Prostate gland (tissue), 2 donors: Measurements from ENCODE around the gene JMJD4.
A peak's percentile ranks its signal among the peaks of the same experiment; 100 is the strongest.

Experiments
- CTCF ChIP-seq, 4 experiments: fragments of 200-600 bp in 2 of 4; fragments of 450-650 bp in 2 of 4; sonication (generic) in 2 of 4; IDR thresholded peaks; 1 replicate in 3 of 4; 2 replicates in 1 of 4; pipeline ENCODE4 v1.5.1; 2016 to 2019; ENCODE audit warnings: antibody characterized with exemption in 4 of 4, mild to moderate bottlenecking in 2 of 4, moderate library complexity in 2 of 4
- POLR2A ChIP-seq: fragments of 450-650 bp; IDR thresholded peaks from one replicate; pipeline ENCODE4 v1.6.1; 2016; ENCODE audit warnings: antibody characterized with exemption, mild to moderate bottlenecking
- POLR2AphosphoS5 ChIP-seq: sonication (generic); formaldehyde crosslinking; IDR thresholded peaks from one replicate; pipeline ENCODE4 v1.6.1; 2017; ENCODE audit warnings: antibody characterized with exemption

GRCh38 chr1:227759341-227760300, 24.5 kb upstream of the JMJD4 start:
- no peak for TF ChIP-seq POLR2A
- peak; percentile 28 for TF ChIP-seq POLR2AphosphoS5
- TF ChIP-seq CTCF (IDR thresholded peaks at IDR 0.05) = no peak
